K562 (cell line): ENCODE data around the gene C9.

Experiments used
- CGGBP1 ChIP-seq: fragments of 250-450 bp; sonication (Bioruptor Pico); IDR thresholded peaks from 2 replicates; pipeline ENCODE4 v1.9.0; 2021; ENCODE audit warnings: mild to moderate bottlenecking
- CTCF ChIP-seq, 3 experiments: IDR thresholded peaks in 2 of 3; conservative IDR thresholded peaks in 1 of 3; 2 replicates each; pipeline ENCODE4 v1.5.1; 2011 to 2012; ENCODE audit warnings: low read length in 3 of 3, mild to moderate bottlenecking in 3 of 3, control low read depth in 2 of 3, improper control_type of control experiment in 1 of 3, inconsistent platforms in 1 of 3, low read depth in 1 of 3, mixed read lengths in 1 of 3, moderate library complexity in 1 of 3; ENCODE audit not compliant: insufficient read depth in 2 of 3
- EGR1 ChIP-seq: fragments of 450-650 bp; conservative IDR thresholded peaks from 2 replicates; pipeline ENCODE4 v1.6.1; 2017; ENCODE audit warnings: mild to moderate bottlenecking
- GABPB1 ChIP-seq: sonication (generic); formaldehyde crosslinking; IDR thresholded peaks from 2 replicates; pipeline ENCODE4 v1.8.0; 2022; ENCODE audit warnings: mild to moderate bottlenecking, missing genetic modification reagents
- NR2F6 ChIP-seq: fragments of 450-650 bp; formaldehyde crosslinking; IDR thresholded peaks from 2 replicates; pipeline ENCODE4 v1.4.0; 2020; ENCODE audit warnings: mild to moderate bottlenecking
- PHF8 ChIP-seq: fragments of 200-600 bp; sonication (generic); IDR thresholded peaks from 2 replicates; pipeline ENCODE4 v1.6.1; 2012; ENCODE audit warnings: mixed run types, mild to moderate bottlenecking, inconsistent platforms, low read length, moderate library complexity, borderline replicate concordance
- ZNF124 ChIP-seq: sonication (generic); formaldehyde crosslinking; IDR thresholded peaks from 2 replicates; pipeline ENCODE4 v1.8.1; 2022; ENCODE audit warnings: missing genetic modification reagents
- ZNF785 ChIP-seq: fragments of 250-450 bp; sonication (Bioruptor Pico); IDR thresholded peaks from 2 replicates; pipeline ENCODE4 v1.4.0; 2020; ENCODE audit warnings: mild to moderate bottlenecking

- no peak for TF ChIP-seq ZNF785
- no peak for TF ChIP-seq CTCF (IDR thresholded peaks at IDR 0.05 in 2 of 3, conservative IDR thresholded peaks at IDR 0.05 in 1 of 3; ENCODE audit: insufficient read depth in 2 of 3, low read depth in 1 of 3, low read length in 3 of 3)
- no peak for TF ChIP-seq PHF8
- no peak for TF ChIP-seq NR2F6
- no peak for TF ChIP-seq CGGBP1 (CRISPR knock-in tag)
- no peak for TF ChIP-seq ZNF124 (CRISPR knock-in tag)
- TF ChIP-seq GABPB1 (CRISPR knock-in tag): no peak
- no peak for TF ChIP-seq EGR1
These were observed 97.1 kb downstream of the C9 start for GRCh38 chr5:39267186-39267585.
